A673 (cell line): ENCODE data around the gene MICALL2.

Experiments used
- CTCF ChIP-seq: fragments of 300-800, 200-600 bp; sonication (generic); conservative IDR thresholded peaks from 2 replicates; pipeline ENCODE4 v1.5.1; 2017; ENCODE audit warnings: low read depth, mild to moderate bottlenecking, antibody characterized with exemption, low read length, moderate library complexity, mixed read lengths
- EZH2 ChIP-seq: fragments of 200-600 bp; sonication (generic); IDR thresholded peaks from 2 replicates; pipeline ENCODE4 v1.6.1; 2017; ENCODE audit warnings: borderline replicate concordance, low read depth, mild to moderate bottlenecking, mixed read lengths, antibody characterized with exemption, low read length; ENCODE audit not compliant: poor library complexity, severe bottlenecking

GRCh38 chr7:1493571-1493970, 34.3 kb upstream of the MICALL2 start:
- no peak for TF ChIP-seq CTCF
- TF ChIP-seq EZH2: no peak
